PC-3 (cell line): Measurements from ENCODE around the gene MANSC1. TPM values are rescaled to one million over a fixed set of nuclear protein-coding genes. Genes with fewer than 3 reads are reported as not detected.

Source experiments
- ATAC-seq: fragments of 200-7000 bp; cut with Tn5 transposase; 2 replicates; pipeline ENCODE4 v1.9.1; 2020; ENCODE audit warnings: mild to moderate bottlenecking, moderate library complexity
- BruUV-seq: library from RNA; stranded (reverse); fragments of 400-500 nt; replicated peaks from 2 replicates; lab custom pipeline; 2021; lab: Mats Ljungman, UMichigan
- CTCF ChIA-PET: fragments of 300-600 bp; sonication (Branson Sonifier 250); formaldehyde crosslinking; loops from one replicate; lab custom pipeline; 2022; ENCODE audit warnings: antibody characterized with exemption; lab: Charles Lee
- POLR2A ChIA-PET: fragments of 300-600 bp; sonication (Branson Sonifier 250); formaldehyde crosslinking; loops from one replicate; lab custom pipeline; 2022; ENCODE audit warnings: antibody characterized with exemption; ENCODE audit not compliant: unreplicated experiment; lab: Charles Lee
- DNase-seq: peaks from one replicate; pipeline ENCODE4 v3.0.0-alpha.2; 2015
- H2AFZ ChIP-seq: fragments of 300-600 bp; sonication (generic); 2 replicates; pipeline ENCODE4 v1.6.0; 2016; ENCODE audit warnings: antibody characterized with exemption, low read length
- H3F3A ChIP-seq: fragments of 300-600 bp; sonication (generic); one replicate; pipeline ENCODE4 v1.6.0; 2017; ENCODE audit warnings: antibody characterized with exemption, low read length, control low read depth, mild to moderate bottlenecking; ENCODE audit not compliant: unreplicated experiment
- H3K27ac ChIP-seq: fragments of 300-600 bp; sonication (generic); 2 replicates; pipeline ENCODE4 v1.5.1; 2016; ENCODE audit warnings: mild to moderate bottlenecking, low read length
- H3K27me3 ChIP-seq: fragments of 300-600 bp; sonication (generic); 2 replicates; pipeline ENCODE4 v1.6.1; 2016; ENCODE audit warnings: low read length, mixed read lengths
- H3K36me3 ChIP-seq: fragments of 300-600 bp; sonication (generic); 2 replicates; pipeline ENCODE4 v1.6.1; 2016; ENCODE audit warnings: low read depth, mixed run types, low read length, mixed read lengths
- H3K4me1 ChIP-seq: fragments of 300-600 bp; sonication (generic); 2 replicates; pipeline ENCODE4 v1.5.1; 2016; ENCODE audit warnings: low read length; ENCODE audit not compliant: insufficient read depth
- H3K4me2 ChIP-seq: fragments of 300-600 bp; sonication (generic); 2 replicates; pipeline ENCODE4 v1.6.0; 2016; ENCODE audit warnings: low read length
- H3K4me3 ChIP-seq: fragments of 300-600 bp; sonication (generic); 2 replicates; pipeline ENCODE4 v1.5.1; 2016; ENCODE audit warnings: mild to moderate bottlenecking, low read length, mixed read lengths
- H3K79me2 ChIP-seq: fragments of 300-600 bp; sonication (generic); 2 replicates; pipeline ENCODE4 v1.6.1; 2017; ENCODE audit warnings: low read length, mixed read lengths
- H3K9ac ChIP-seq: fragments of 300-600 bp; sonication (generic); 2 replicates; pipeline ENCODE4 v1.6.0; 2016; ENCODE audit warnings: mild to moderate bottlenecking, low read length
- H3K9me2 ChIP-seq: fragments of 300-600 bp; sonication (generic); replicated peaks from 2 replicates; pipeline ENCODE4 v1.6.1; 2016; ENCODE audit warnings: mixed run types, low read length, mixed read lengths
- H3K9me3 ChIP-seq: fragments of 300-600 bp; sonication (generic); 2 replicates; pipeline ENCODE4 v1.6.1; 2016; ENCODE audit warnings: low read length, mixed read lengths
- H4K20me1 ChIP-seq: fragments of 300-600 bp; sonication (generic); 2 replicates; pipeline ENCODE4 v1.6.1; 2016; ENCODE audit warnings: low read length, mixed read lengths
- CTCF ChIP-seq: fragments of 300-600 bp; sonication (generic); conservative IDR thresholded peaks from 2 replicates; pipeline ENCODE4 v1.5.1; 2017; ENCODE audit warnings: antibody characterized with exemption, low read depth, mild to moderate bottlenecking, low read length
- EZH2 ChIP-seq: fragments of 300-600 bp; sonication (generic); IDR thresholded peaks from one replicate; pipeline ENCODE4 v1.6.1; 2017; ENCODE audit warnings: antibody characterized with exemption, mild to moderate bottlenecking, low read length; ENCODE audit not compliant: unreplicated experiment
- EZH2phosphoT487 ChIP-seq: fragments of 300-600 bp; sonication (generic); IDR thresholded peaks from 2 replicates; pipeline ENCODE4 v1.6.1; 2018; ENCODE audit warnings: mild to moderate bottlenecking, antibody characterized with exemption, low read length, borderline replicate concordance
- intact Hi-C: fragments of 100-400 bp; cut with micrococcal nuclease; formaldehyde crosslinking; loops from 2 replicates; pipeline ENCODE4 v1.9.0; 2023
- total RNA-seq: library from RNA; depleted of rRNA; stranded (reverse); fragments of >200 nt; gene quantifications from 2 replicates; pipeline ENCODE4 v1.2.3, GENCODE V29; 2014

The MANSC1 gene
- total RNA-seq, 1 experiment from 2014 or later = 2.8 TPM

- DNase-seq = no peak
- H3K9me3 ChIP-seq = no peaks in the 10 kb centered on the region
- TF ChIP-seq EZH2 = no peak
- TF ChIP-seq CTCF = no peak
- TF ChIP-seq EZH2phosphoT487 = no peak
- H3K4me3 ChIP-seq = no peak overlapping the region
- H4K20me1 ChIP-seq = no peaks in the 10 kb centered on the region
- POLR2A ChIA-PET = no interaction called here
- no peak overlapping the region for H3K27ac ChIP-seq
- no peaks in the 10 kb centered on the region for H3K9me2 ChIP-seq
- no peaks in the 10 kb centered on the region for H3K36me3 ChIP-seq
- H3K4me1 ChIP-seq = no peaks in the 10 kb centered on the region
- CTCF ChIA-PET = no interaction called here
- H3K9ac ChIP-seq = no peak overlapping the region
- H3K79me2 ChIP-seq = no peaks in the 10 kb centered on the region
- H3K4me2 ChIP-seq = no peak overlapping the region
- no TSS peak for BruUV-seq
- intact Hi-C loops = loop anchor here (1.0 to 10.0 kb wide), 2 partner anchors 54 to 322 kb away; no protein-coding TSS in a partner anchor
- no peak overlapping the region for H2AFZ ChIP-seq
- H3F3A ChIP-seq = no peaks in the 10 kb centered on the region
- H3K27me3 ChIP-seq = no peaks in the 10 kb centered on the region
- no peak for ATAC-seq
Observed at GRCh38 chr12:12380949-12381593, 31.0 kb upstream of the MANSC1 start.

GRCh38 chr12:12379831-12380730 lies 30.0 kb upstream of the MANSC1 start:
- POLR2A ChIA-PET = no interaction called here
- Histone ChIP-seq H3K9me2 (no peaks in the 10 kb centered on the region), H3K4me1 (no peaks in the 10 kb centered on the region), H4K20me1 (no peaks in the 10 kb centered on the region), H3K9ac (no peak overlapping the region), H3F3A (no peaks in the 10 kb centered on the region), H3K9me3 (no peaks in the 10 kb centered on the region), H3K27ac (no peak overlapping the region), H3K79me2 (no peaks in the 10 kb centered on the region), H2AFZ (no peak overlapping the region), H3K36me3 (no peaks in the 10 kb centered on the region), H3K27me3 (no peaks in the 10 kb centered on the region), H3K4me2 (no peak overlapping the region), H3K4me3 (no peak overlapping the region)
- no peak for DNase-seq
- BruUV-seq = no TSS peak
- TF ChIP-seq EZH2phosphoT487 = no peak
- TF ChIP-seq CTCF = no peak
- no peak for TF ChIP-seq EZH2
- CTCF ChIA-PET = no interaction called here
- ATAC-seq = no peak
- intact Hi-C loops = loop anchor here (1.0 to 10.0 kb wide), 2 partner anchors 55 to 323 kb away; no protein-coding TSS in a partner anchor
